ENCODE results near the gene KCNK5. TPM values are rescaled to one million over a fixed set of nuclear protein-coding genes. Genes with fewer than 3 reads are reported as not detected.

Gene KCNK5
- total and polyA plus RNA-seq, 2 donors (not counting 1 experiment from before 2014, with no cell fraction given) = 0.07 TPM; not detected in 1

- H3K9ac ChIP-seq (ENCODE audit: low read length) = no peak overlapping the region
- H3K9me3 ChIP-seq (ENCODE audit: control extremely low read depth in 1 of 3, control insufficient read depth in 2 of 3, insufficient read depth in 1 of 3, low read length in 2 of 3) = no peaks in the 10 kb centered on the region
- no peaks in the 10 kb centered on the region for H3K36me3 ChIP-seq (replicated peaks in 1 of 2; ENCODE audit: control extremely low read depth in 1 of 2, control insufficient read depth in 1 of 2, extremely low read depth in 1 of 2, insufficient read depth in 2 of 2, low read length in 1 of 2)
- no peaks in the 10 kb centered on the region for H4K20me1 ChIP-seq (ENCODE audit: control insufficient read depth, insufficient read depth, low read length, poor library complexity, severe bottlenecking)
- POLR2A ChIA-PET = no interaction called here
- TF ChIP-seq CTCF (IDR thresholded peaks at IDR 0.05) (no peak), EZH2 (IDR thresholded peaks at IDR 0.05; ENCODE audit: borderline replicate concordance, insufficient read depth, low read depth, low read length, poor library complexity, severe bottlenecking) (no peak)
- ATAC-seq (ENCODE audit: low read depth) (no peak), DNase-seq (no peak)
- no peaks in the 10 kb centered on the region for H3K79me2 ChIP-seq (ENCODE audit: control insufficient read depth, insufficient read depth, low read length)
- H3K4me3 Mint-ChIP-seq = no peak overlapping the region
- peaks cover 3% of the 10 kb centered on the region for H3K9me3 Mint-ChIP-seq (ENCODE audit: insufficient read depth)
- no peak overlapping the region for H3K27ac Mint-ChIP-seq
- H3K4me3 ChIP-seq (ENCODE audit: control extremely low read depth in 1 of 5, extremely low read depth in 1 of 5, insufficient read depth in 1 of 5, low read depth in 2 of 5, low read length in 4 of 5) = no peak overlapping the region
- H2AFZ ChIP-seq (ENCODE audit: insufficient read depth, low read depth, low read length, poor library complexity, severe bottlenecking) = no peak overlapping the region
- 67% methylated on average over 3 of the region's 4 CpGs for WGBS (ENCODE audit: insufficient coverage)
- H3K4me2 ChIP-seq (replicated peaks; ENCODE audit: low read depth, low read length, poor library complexity, severe bottlenecking) = no peak overlapping the region
- CTCF ChIA-PET = no interaction called here
- H3K4me1 ChIP-seq (ENCODE audit: control insufficient read depth in 2 of 2, insufficient read depth in 2 of 2, low read length in 2 of 2) = no peaks in the 10 kb centered on the region
- intact Hi-C loops (cut with micrococcal nuclease) = no loop called here
- peaks cover 0 to 7% (median 0%) of the 10 kb centered on the region in 4 experiments for H3K27me3 ChIP-seq (replicated peaks in 1 of 4; ENCODE audit: control extremely low read depth in 1 of 4, control insufficient read depth in 3 of 4, insufficient read depth in 4 of 4, low read length in 3 of 4)
- H3K4me1 Mint-ChIP-seq = peaks cover 3% of the 10 kb centered on the region
- peaks cover 45% of the 10 kb centered on the region for H3K27me3 Mint-ChIP-seq
- no peak overlapping the region for H3K27ac ChIP-seq (ENCODE audit: low read length in 2 of 2)
These were observed 45.2 kb upstream of the KCNK5 start for GRCh38 chr6:39274471-39274870.

GRCh38 chr6:39273406-39273821 is 44.1 kb upstream of the KCNK5 start:
- H3K27ac ChIP-seq (ENCODE audit: low read length in 2 of 2) = no peak overlapping the region
- H3K9me3 ChIP-seq (ENCODE audit: control extremely low read depth in 1 of 3, control insufficient read depth in 2 of 3, insufficient read depth in 1 of 3, low read length in 2 of 3) = no peaks in the 10 kb centered on the region
- H3K36me3 ChIP-seq (replicated peaks in 1 of 2; ENCODE audit: control extremely low read depth in 1 of 2, control insufficient read depth in 1 of 2, extremely low read depth in 1 of 2, insufficient read depth in 2 of 2, low read length in 1 of 2) = no peaks in the 10 kb centered on the region
- peaks cover 3% of the 10 kb centered on the region for H3K4me1 Mint-ChIP-seq
- H3K4me3 Mint-ChIP-seq = no peak overlapping the region
- no peak for ATAC-seq (ENCODE audit: low read depth)
- no peaks in the 10 kb centered on the region for H4K20me1 ChIP-seq (ENCODE audit: control insufficient read depth, insufficient read depth, low read length, poor library complexity, severe bottlenecking)
- POLR2A ChIA-PET = no interaction called here
- TF ChIP-seq EZH2 (IDR thresholded peaks at IDR 0.05; ENCODE audit: borderline replicate concordance, insufficient read depth, low read depth, low read length, poor library complexity, severe bottlenecking) (no peak), CTCF (IDR thresholded peaks at IDR 0.05) (no peak)
- no peaks in the 10 kb centered on the region for H3K4me1 ChIP-seq (ENCODE audit: control insufficient read depth in 2 of 2, insufficient read depth in 2 of 2, low read length in 2 of 2)
- H3K79me2 ChIP-seq (ENCODE audit: control insufficient read depth, insufficient read depth, low read length) = no peaks in the 10 kb centered on the region
- no peak overlapping the region for H3K9ac ChIP-seq (ENCODE audit: low read length)
- CTCF ChIA-PET = no interaction called here
- H3K27me3 ChIP-seq (replicated peaks in 1 of 4; ENCODE audit: control extremely low read depth in 1 of 4, control insufficient read depth in 3 of 4, insufficient read depth in 4 of 4, low read length in 3 of 4) = peaks cover 0 to 7% (median 0%) of the 10 kb centered on the region in 4 experiments
- peaks cover 3% of the 10 kb centered on the region for H3K9me3 Mint-ChIP-seq (ENCODE audit: insufficient read depth)
- 66% methylated on average over 6 of the region's 6 CpGs for WGBS (ENCODE audit: insufficient coverage)
- intact Hi-C loops (cut with micrococcal nuclease) = no loop called here
- no peak for DNase-seq
- H3K27ac Mint-ChIP-seq = no peak overlapping the region
- no peak overlapping the region for H3K4me2 ChIP-seq (replicated peaks; ENCODE audit: low read depth, low read length, poor library complexity, severe bottlenecking)
- peaks cover 45% of the 10 kb centered on the region for H3K27me3 Mint-ChIP-seq
- H3K4me3 ChIP-seq (ENCODE audit: control extremely low read depth in 1 of 5, extremely low read depth in 1 of 5, insufficient read depth in 1 of 5, low read depth in 2 of 5, low read length in 4 of 5) = no peak overlapping the region
- H2AFZ ChIP-seq (ENCODE audit: insufficient read depth, low read depth, low read length, poor library complexity, severe bottlenecking) = no peak overlapping the region
